Tibial nerve (tissue), 4 donors: ENCODE results near the gene PRPF19.

Source experiments
- EP300 ChIP-seq, 2 donors: sonication (generic); formaldehyde crosslinking; IDR thresholded peaks; one replicate each; pipeline ENCODE4 v1.6.1; 2017; ENCODE audit warnings: antibody characterized with exemption in 2 of 2, mild to moderate bottlenecking in 1 of 2
- POLR2A ChIP-seq, 2 donors: fragments of 450-650 bp; IDR thresholded peaks; one replicate each; pipeline ENCODE4 v1.6.1; 2017; ENCODE audit warnings: antibody characterized with exemption in 2 of 2, mild to moderate bottlenecking in 2 of 2, moderate library complexity in 2 of 2
- TF ChIP-seq, protein P1 (sequence below), 5 experiments: fragments of 200-600 bp in 3 of 5; fragments of 450-650 bp in 2 of 5; sonication (generic) in 3 of 5; IDR thresholded peaks; one replicate each; pipeline ENCODE4 v1.5.1; 2016 to 2019; ENCODE audit warnings: antibody characterized with exemption in 5 of 5, mild to moderate bottlenecking in 3 of 5, moderate library complexity in 2 of 5

DNA sequence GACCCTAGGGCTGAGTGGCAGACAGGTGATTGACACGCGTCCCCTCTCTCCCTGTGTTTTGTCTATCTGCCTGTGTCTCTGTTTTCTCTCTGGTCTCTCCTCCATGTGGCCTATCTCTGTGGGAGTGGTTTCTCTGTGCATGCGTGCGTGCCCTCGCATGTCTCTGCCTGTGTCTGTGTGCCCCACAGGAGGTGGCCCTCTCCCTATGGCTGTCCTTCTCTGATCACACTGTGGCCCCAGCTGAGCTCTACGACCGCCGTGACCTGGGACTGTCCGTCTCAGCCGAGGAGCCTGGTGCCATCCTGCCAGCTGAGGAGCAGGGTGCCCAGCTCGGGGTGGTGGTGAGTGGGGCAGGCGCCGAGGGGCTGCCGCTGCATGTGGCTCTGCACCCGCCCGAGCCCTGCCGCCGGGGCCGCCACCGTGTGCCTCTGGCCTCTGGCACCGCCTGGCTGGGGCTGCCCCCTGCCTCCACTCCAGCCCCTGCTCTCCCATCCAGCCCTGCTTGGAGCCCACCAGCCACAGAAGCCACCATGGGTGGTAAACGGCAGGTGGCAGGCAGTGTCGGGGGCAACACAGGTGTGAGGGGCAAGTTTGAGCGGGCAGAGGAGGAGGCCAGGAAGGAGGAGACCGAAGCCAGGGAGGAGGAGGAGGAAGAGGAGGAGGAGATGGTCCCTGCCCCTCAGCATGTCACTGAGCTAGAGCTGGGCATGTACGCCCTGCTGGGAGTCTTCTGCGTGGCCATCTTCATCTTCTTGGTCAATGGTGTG is 29.5 kb upstream of the PRPF19 start:
- TF ChIP-seq, protein P1, sequence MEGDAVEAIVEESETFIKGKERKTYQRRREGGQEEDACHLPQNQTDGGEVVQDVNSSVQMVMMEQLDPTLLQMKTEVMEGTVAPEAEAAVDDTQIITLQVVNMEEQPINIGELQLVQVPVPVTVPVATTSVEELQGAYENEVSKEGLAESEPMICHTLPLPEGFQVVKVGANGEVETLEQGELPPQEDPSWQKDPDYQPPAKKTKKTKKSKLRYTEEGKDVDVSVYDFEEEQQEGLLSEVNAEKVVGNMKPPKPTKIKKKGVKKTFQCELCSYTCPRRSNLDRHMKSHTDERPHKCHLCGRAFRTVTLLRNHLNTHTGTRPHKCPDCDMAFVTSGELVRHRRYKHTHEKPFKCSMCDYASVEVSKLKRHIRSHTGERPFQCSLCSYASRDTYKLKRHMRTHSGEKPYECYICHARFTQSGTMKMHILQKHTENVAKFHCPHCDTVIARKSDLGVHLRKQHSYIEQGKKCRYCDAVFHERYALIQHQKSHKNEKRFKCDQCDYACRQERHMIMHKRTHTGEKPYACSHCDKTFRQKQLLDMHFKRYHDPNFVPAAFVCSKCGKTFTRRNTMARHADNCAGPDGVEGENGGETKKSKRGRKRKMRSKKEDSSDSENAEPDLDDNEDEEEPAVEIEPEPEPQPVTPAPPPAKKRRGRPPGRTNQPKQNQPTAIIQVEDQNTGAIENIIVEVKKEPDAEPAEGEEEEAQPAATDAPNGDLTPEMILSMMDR (IDR thresholded peaks at IDR 0.05): no peak
- TF ChIP-seq POLR2A (IDR thresholded peaks at IDR 0.05) (no peak), EP300 (IDR thresholded peaks at IDR 0.05) (no peak)
